Measurements from ENCODE around the gene SLC6A6. TPM values are rescaled to one million over a fixed set of nuclear protein-coding genes. Genes with fewer than 3 reads are reported as not detected.

Gene SLC6A6
- total RNA-seq, 4 donors from 2014 or later = 4.4 to 10.5 (median 7.7) TPM

DNA sequence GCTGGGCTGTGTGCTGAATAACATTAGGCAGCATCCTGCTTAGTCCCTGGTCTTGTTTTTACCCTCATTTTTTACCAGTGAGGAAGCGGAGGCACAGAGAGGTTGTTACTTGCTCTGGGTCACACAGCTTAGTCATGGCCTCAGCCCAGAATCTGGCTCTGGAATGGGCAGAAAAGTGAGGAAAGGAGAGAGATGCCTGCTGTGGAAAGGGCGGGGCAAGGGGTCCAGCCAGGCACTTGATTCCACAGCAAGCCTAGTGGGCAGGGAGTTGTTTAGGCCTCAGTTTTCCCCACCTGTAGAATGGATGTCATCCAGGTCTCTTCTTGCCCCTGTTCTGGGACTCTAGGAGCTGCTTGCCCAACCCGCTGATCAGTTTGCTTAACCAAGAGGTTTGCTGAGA is 35.9 kb downstream of the SLC6A6 start:
- Histone ChIP-seq H3K4me1 (peaks cover 15 to 50% (median 29%) of the 10 kb centered on the region in 4 donors), H3K4me3 (no peak overlapping the region), H3K27me3 (peaks cover 9% of the 10 kb centered on the region), H3K36me3 (no peaks in the 10 kb centered on the region), H3K27ac (no peak overlapping the region), H3K9me3 (no peaks in the 10 kb centered on the region)
- intact Hi-C loops (cut with DNase I; ENCODE audit: low total_unique reads) = no loop called here
- in situ Hi-C loops (cut with MboI; ENCODE audit: low pct_ligation_motif_present in 1 of 4, low pct_unique_long_range_greater_than_20kb in 1 of 4, low sequenced_read_pairs in 3 of 4) = no loop called here
- WGBS, 2 donors (ENCODE audit: low coverage in 1 of 2) = 67 to 98% methylated on average over 1 to 3 of the region's 3 CpGs
- DNase-seq = no peak
- no peak for TF ChIP-seq POLR2A (IDR thresholded peaks at IDR 0.05)
- TF ChIP-seq, protein P1, sequence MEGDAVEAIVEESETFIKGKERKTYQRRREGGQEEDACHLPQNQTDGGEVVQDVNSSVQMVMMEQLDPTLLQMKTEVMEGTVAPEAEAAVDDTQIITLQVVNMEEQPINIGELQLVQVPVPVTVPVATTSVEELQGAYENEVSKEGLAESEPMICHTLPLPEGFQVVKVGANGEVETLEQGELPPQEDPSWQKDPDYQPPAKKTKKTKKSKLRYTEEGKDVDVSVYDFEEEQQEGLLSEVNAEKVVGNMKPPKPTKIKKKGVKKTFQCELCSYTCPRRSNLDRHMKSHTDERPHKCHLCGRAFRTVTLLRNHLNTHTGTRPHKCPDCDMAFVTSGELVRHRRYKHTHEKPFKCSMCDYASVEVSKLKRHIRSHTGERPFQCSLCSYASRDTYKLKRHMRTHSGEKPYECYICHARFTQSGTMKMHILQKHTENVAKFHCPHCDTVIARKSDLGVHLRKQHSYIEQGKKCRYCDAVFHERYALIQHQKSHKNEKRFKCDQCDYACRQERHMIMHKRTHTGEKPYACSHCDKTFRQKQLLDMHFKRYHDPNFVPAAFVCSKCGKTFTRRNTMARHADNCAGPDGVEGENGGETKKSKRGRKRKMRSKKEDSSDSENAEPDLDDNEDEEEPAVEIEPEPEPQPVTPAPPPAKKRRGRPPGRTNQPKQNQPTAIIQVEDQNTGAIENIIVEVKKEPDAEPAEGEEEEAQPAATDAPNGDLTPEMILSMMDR (IDR thresholded peaks at IDR 0.05) = no peak
- no peak for TF ChIP-seq POLR2AphosphoS5 (IDR thresholded peaks at IDR 0.05)
- TF ChIP-seq EP300 (IDR thresholded peaks at IDR 0.05; ENCODE audit: low read depth) = no peak

DNA sequence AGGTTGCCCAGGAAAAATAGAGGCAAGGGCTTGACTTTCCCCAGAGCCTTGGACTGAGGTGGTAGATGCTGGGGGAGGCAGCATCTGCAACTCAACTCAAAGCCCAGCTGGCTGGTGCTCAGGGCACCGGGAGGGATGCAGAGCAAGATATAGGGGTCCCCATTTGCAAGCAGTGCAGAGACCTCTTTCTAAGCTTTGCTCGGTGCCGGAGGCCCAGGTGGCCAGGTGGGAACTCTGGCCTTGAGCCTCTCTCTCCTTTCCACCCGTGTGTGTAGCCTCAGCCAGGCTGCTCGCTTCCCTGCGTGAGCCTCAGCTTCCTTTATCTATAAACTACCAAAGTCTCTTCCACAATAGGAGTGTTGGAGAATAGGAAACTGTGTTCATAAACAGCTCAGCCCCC is 36.5 kb downstream of the SLC6A6 start:
- H3K4me1 ChIP-seq = peaks cover 12 to 47% (median 27%) of the 10 kb centered on the region in 4 donors
- no peak for DNase-seq
- no peak for TF ChIP-seq POLR2AphosphoS5 (IDR thresholded peaks at IDR 0.05)
- no peak for TF ChIP-seq EP300 (IDR thresholded peaks at IDR 0.05; ENCODE audit: low read depth)
- TF ChIP-seq POLR2A (IDR thresholded peaks at IDR 0.05) = no peak
- TF ChIP-seq, protein P1 (IDR thresholded peaks at IDR 0.05) = no peak
- in situ Hi-C loops (cut with MboI; ENCODE audit: low pct_ligation_motif_present in 1 of 4, low pct_unique_long_range_greater_than_20kb in 1 of 4, low sequenced_read_pairs in 3 of 4) = no loop called here
- no peaks in the 10 kb centered on the region for H3K36me3 ChIP-seq
- intact Hi-C loops (cut with DNase I; ENCODE audit: low total_unique reads) = no loop called here
- H3K27ac ChIP-seq = no peak overlapping the region
- H3K4me3 ChIP-seq = no peak overlapping the region
- 38% methylated on average over 6 of the region's 6 CpGs; no CpG with 5 or more reads in 1 of the 2 donors for WGBS, 2 donors (ENCODE audit: low coverage in 1 of 2)
- no peaks in the 10 kb centered on the region for H3K9me3 ChIP-seq
- peaks cover 9% of the 10 kb centered on the region for H3K27me3 ChIP-seq

DNA sequence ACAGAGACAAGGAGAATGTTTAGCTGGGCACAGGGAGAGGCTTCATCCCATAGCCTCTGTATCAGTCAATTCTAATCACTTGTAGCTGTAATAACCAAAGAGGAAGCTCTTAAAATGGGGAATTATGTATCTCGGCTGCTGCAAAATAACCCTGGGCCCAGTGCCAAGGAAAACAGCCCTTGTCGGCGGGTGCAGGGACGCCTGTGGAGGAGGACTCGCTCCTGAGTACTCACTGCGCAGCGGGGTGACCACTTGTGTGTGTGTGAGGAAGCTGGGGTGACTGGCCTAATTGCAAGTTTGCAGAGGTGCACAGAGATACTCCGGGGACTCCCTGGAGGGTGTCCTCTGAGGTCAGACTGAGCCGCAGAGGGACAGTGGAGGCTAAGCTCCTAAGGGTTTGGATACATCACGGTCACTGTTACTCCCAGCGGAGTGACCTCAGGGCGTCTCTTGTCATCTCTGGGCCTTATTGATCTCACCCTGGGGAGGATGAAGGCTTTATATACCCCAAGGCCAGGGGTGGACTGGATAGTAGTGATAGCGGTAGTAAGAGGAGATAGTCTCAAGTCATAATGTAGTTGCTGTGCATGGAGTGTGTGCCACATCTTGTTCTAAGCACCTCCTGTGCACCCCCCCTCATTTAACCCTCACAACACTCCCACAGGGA is 37.2 kb downstream of the SLC6A6 start:
- DNase-seq = peak; percentile 73
- Histone ChIP-seq H3K27me3 (peaks cover 9% of the 10 kb centered on the region), H3K36me3 (no peaks in the 10 kb centered on the region), H3K27ac (no peak overlapping the region), H3K4me1 (peaks cover 5 to 40% (median 20%) of the 10 kb centered on the region in 4 donors), H3K4me3 (no peak overlapping the region), H3K9me3 (no peaks in the 10 kb centered on the region)
- intact Hi-C loops (cut with DNase I; ENCODE audit: low total_unique reads) = no loop called here
- TF ChIP-seq POLR2AphosphoS5 (IDR thresholded peaks at IDR 0.05) (no peak), POLR2A (IDR thresholded peaks at IDR 0.05) (no peak), EP300 (IDR thresholded peaks at IDR 0.05; ENCODE audit: low read depth) (no peak)
- TF ChIP-seq, protein P1 (IDR thresholded peaks at IDR 0.05) = no peak
- 62% methylated on average over 13 of the region's 13 CpGs; no CpG with 5 or more reads in 1 of the 2 donors for WGBS, 2 donors (ENCODE audit: low coverage in 1 of 2)
- in situ Hi-C loops (cut with MboI; ENCODE audit: low pct_ligation_motif_present in 1 of 4, low pct_unique_long_range_greater_than_20kb in 1 of 4, low sequenced_read_pairs in 3 of 4) = no loop called here

DNA sequence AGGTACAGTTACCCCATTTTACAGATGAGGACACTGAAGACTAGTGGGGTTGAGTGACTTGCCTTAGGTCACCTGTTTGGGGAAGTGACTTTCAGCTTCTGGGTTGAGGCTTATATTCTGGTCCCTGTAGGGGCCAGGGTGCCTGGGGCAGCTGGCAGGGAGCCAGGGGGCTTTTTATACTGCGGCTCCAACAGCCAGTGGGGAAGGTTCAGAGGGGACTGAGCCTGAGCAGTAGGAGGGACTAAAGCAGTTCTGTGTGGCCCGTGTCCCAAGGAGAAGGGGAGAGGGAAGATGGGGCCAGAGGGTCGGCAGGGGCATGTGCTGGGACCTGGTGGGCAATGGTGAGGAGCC is 37.7 kb downstream of the SLC6A6 start:
- TF ChIP-seq, protein P1 (IDR thresholded peaks at IDR 0.05) = no peak
- TF ChIP-seq POLR2A (IDR thresholded peaks at IDR 0.05) = no peak
- TF ChIP-seq EP300 (IDR thresholded peaks at IDR 0.05; ENCODE audit: low read depth) = no peak
- TF ChIP-seq POLR2AphosphoS5 (IDR thresholded peaks at IDR 0.05) = no peak
- intact Hi-C loops (cut with DNase I; ENCODE audit: low total_unique reads) = no loop called here
- Histone ChIP-seq H3K27me3 (peaks cover 9% of the 10 kb centered on the region), H3K9me3 (no peaks in the 10 kb centered on the region), H3K36me3 (no peaks in the 10 kb centered on the region), H3K27ac (no peak overlapping the region), H3K4me1 (peaks cover under 1 to 35% (median 14%) of the 10 kb centered on the region in 4 donors), H3K4me3 (no peak overlapping the region)
- 76% methylated on average over 3 of the region's 3 CpGs; no CpG with 5 or more reads in 1 of the 2 donors for WGBS, 2 donors (ENCODE audit: low coverage in 1 of 2)
- in situ Hi-C loops (cut with MboI; ENCODE audit: low pct_ligation_motif_present in 1 of 4, low pct_unique_long_range_greater_than_20kb in 1 of 4, low sequenced_read_pairs in 3 of 4) = no loop called here
- DNase-seq = no peak
